ENCODE results near the gene ACKR2.

Gene ACKR2

GRCh38 chr3:42795621-42796181 is 13.5 kb upstream of the ACKR2 start:
- peaks cover 5% of the 10 kb centered on the region; the same call in 1 of the 2 replicates for H4K20me1 ChIP-seq (ENCODE audit: insufficient read depth, low read length)
- DNase-seq (no peak), ATAC-seq (ENCODE audit: insufficient read depth, low read depth) (no peak)
- H3K9ac ChIP-seq (ENCODE audit: low read depth, low read length): no peak overlapping the region
- H2AFZ ChIP-seq (ENCODE audit: low read depth, low read length): no peak overlapping the region
- H3K27me3 ChIP-seq (ENCODE audit: insufficient read depth, low read length, poor library complexity): no peaks in the 10 kb centered on the region
- no peak overlapping the region for H3K4me2 ChIP-seq (ENCODE audit: insufficient read depth, low read length)
- no peaks in the 10 kb centered on the region for H3K9me3 ChIP-seq (ENCODE audit: insufficient read depth, low read length, severe bottlenecking)
- peaks cover 54% of the 10 kb centered on the region for H3K79me2 ChIP-seq (ENCODE audit: insufficient read depth, low read length)
- no peak overlapping the region for H3K27ac ChIP-seq (ENCODE audit: low read length)
- no peak for TF ChIP-seq EZH2 (IDR thresholded peaks at IDR 0.05; ENCODE audit: borderline replicate concordance, low read depth, low read length, severe bottlenecking)
- no peak for TF ChIP-seq CTCF (IDR thresholded peaks at IDR 0.05; ENCODE audit: borderline replicate concordance, extremely low read depth, low read length, poor library complexity, severe bottlenecking)
- peaks cover 6% of the 10 kb centered on the region; the same call in 1 of the 2 replicates for H3K4me1 ChIP-seq (ENCODE audit: insufficient read depth, low read length)
- peaks cover 20% of the 10 kb centered on the region for H3K36me3 ChIP-seq (ENCODE audit: insufficient read depth, low read length)
- H3K4me3 ChIP-seq (ENCODE audit: low read depth in 1 of 2, low read length in 2 of 2): no peak overlapping the region

GRCh38 chr3:42796332-42796885 is 12.8 kb upstream of the ACKR2 start:
- no peak for TF ChIP-seq CTCF (IDR thresholded peaks at IDR 0.05; ENCODE audit: borderline replicate concordance, extremely low read depth, low read length, poor library complexity, severe bottlenecking)
- TF ChIP-seq EZH2 (IDR thresholded peaks at IDR 0.05; ENCODE audit: borderline replicate concordance, low read depth, low read length, severe bottlenecking): no peak
- Histone ChIP-seq H3K9ac (ENCODE audit: low read depth, low read length) (no peak overlapping the region), H4K20me1 (ENCODE audit: insufficient read depth, low read length) (peaks cover 10% of the 10 kb centered on the region; the same call in 1 of the 2 replicates), H3K4me1 (ENCODE audit: insufficient read depth, low read length) (peaks cover 13% of the 10 kb centered on the region; the same call in 1 of the 2 replicates), H3K27ac (ENCODE audit: low read length) (no peak overlapping the region), H3K79me2 (ENCODE audit: insufficient read depth, low read length) (peaks cover 55% of the 10 kb centered on the region), H3K36me3 (ENCODE audit: insufficient read depth, low read length) (peaks cover 13% of the 10 kb centered on the region), H3K27me3 (ENCODE audit: insufficient read depth, low read length, poor library complexity) (no peaks in the 10 kb centered on the region), H3K9me3 (ENCODE audit: insufficient read depth, low read length, severe bottlenecking) (no peaks in the 10 kb centered on the region), H3K4me2 (ENCODE audit: insufficient read depth, low read length) (no peak overlapping the region), H2AFZ (ENCODE audit: low read depth, low read length) (no peak overlapping the region), H3K4me3 (ENCODE audit: low read depth in 1 of 2, low read length in 2 of 2) (no peak overlapping the region)
- no peak for DNase-seq
- ATAC-seq (ENCODE audit: insufficient read depth, low read depth): no peak

DNA sequence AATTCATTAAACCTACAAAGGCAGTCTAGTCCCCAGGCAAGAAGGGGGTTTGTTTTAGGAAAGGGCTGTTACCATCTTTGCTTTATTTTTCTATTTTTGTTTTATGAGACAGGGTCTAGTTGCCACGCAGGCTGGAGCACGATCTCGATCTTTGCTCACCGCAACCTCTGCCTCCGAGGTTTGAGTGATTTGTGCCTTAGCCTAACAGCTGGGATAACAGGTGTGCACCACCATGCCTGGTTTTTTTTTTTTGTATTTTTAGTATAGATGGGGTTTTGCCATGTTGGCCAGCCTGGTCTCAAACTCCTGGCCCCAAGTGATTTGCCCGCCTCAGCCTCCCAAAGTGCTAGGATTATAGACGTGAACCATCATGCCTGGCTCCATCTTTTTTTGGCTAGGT is 9.9 kb upstream of the ACKR2 start:
- H3K79me2 ChIP-seq (ENCODE audit: insufficient read depth, low read length): peaks cover 71% of the 10 kb centered on the region
- no peak for DNase-seq

More for the DNA sequence above, 9.9 kb upstream of the ACKR2 start:
- Histone ChIP-seq H3K9me3 (ENCODE audit: insufficient read depth, low read length, severe bottlenecking) (no peaks in the 10 kb centered on the region), H3K27me3 (ENCODE audit: insufficient read depth, low read length, poor library complexity) (no peaks in the 10 kb centered on the region), H3K4me3 (ENCODE audit: low read depth in 1 of 2, low read length in 2 of 2) (no peak overlapping the region), H3K4me2 (ENCODE audit: insufficient read depth, low read length) (no peak overlapping the region), H4K20me1 (ENCODE audit: insufficient read depth, low read length) (peaks cover 23% of the 10 kb centered on the region), H3K9ac (ENCODE audit: low read depth, low read length) (no peak overlapping the region), H3K36me3 (ENCODE audit: insufficient read depth, low read length) (no peaks in the 10 kb centered on the region), H2AFZ (ENCODE audit: low read depth, low read length) (no peak overlapping the region), H3K27ac (ENCODE audit: low read length) (no peak overlapping the region), H3K4me1 (ENCODE audit: insufficient read depth, low read length) (peaks cover 35% of the 10 kb centered on the region)
- TF ChIP-seq CTCF (IDR thresholded peaks at IDR 0.05; ENCODE audit: borderline replicate concordance, extremely low read depth, low read length, poor library complexity, severe bottlenecking): no peak
- TF ChIP-seq EZH2 (IDR thresholded peaks at IDR 0.05; ENCODE audit: borderline replicate concordance, low read depth, low read length, severe bottlenecking): no peak
- no peak for ATAC-seq (ENCODE audit: insufficient read depth, low read depth)

All from DND-41 (cell line).